Erythroblast (primary cell): ENCODE results near the gene CDKAL1.

Experiments used
- DNase-seq, 2 experiments: peaks; one replicate each; lab custom pipeline; 2025; lab: John Stamatoyannopoulos, UW
- GATA1 ChIP-seq: IDR thresholded peaks from 2 replicates; pipeline ENCODE4 v1.6.1; 2011; ENCODE audit warnings: low read depth, mild to moderate bottlenecking, control low read depth, low read length, moderate library complexity
- POLR2A ChIP-seq: IDR thresholded peaks from 2 replicates; pipeline ENCODE4 v1.6.1; 2011; ENCODE audit warnings: mild to moderate bottlenecking, low read length

Gene CDKAL1

DNA sequence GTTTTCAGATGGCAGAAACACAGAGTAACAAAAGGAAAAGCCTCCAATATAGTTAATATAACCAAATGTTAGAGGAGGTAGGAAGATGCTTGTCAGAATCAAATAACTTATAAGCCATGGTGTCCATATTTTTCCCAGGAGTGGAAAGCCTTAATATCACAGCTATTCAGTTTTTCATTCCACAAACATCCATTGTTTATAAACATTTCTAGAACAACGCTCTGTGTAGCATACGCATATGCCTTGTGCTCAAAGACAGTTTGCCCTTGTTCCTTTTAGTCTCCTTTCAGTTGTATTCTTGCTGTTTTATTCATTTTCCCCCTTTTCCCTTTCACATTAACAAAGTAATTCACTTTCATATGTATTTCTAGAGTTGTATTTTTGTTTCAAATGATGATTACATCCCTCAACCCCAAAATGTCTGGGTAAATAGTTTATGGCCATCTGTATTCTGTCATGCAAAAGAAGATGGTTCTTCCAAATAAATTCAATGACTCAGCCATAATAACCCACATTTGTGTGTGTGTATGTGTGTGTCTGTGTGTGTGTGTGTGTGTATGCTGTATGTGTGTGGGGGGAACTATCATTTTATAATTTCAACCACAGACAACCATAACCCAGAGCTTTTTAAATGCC lies 603.6 kb downstream of the CDKAL1 start:
- no peak for DNase-seq

GRCh38 chr6:21138336-21139069 lies 604.2 kb downstream of the CDKAL1 start:
- TF ChIP-seq GATA1 (no peak), POLR2A (no peak)
- no peak for DNase-seq

More for the DNA sequence above, 603.6 kb downstream of the CDKAL1 start:
- TF ChIP-seq GATA1: no peak
- no peak for TF ChIP-seq POLR2A

DNA sequence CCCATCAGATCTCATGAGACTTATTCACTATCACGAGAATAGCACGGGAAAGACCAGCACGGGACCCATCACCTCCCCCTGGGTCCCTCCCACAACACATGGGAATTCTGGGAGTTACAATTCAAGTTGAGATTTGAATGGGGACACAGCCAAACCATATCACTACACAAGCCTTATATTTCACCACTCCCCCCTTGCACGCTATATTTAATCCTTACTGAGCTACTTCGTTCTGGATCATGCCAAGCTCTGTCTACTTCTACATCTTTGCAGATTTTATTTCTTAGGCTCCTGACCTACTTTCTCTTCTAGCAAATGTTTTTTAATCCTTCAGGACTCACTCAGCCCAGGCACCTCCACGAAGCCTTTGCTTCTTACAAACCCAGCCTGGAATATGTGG lies 606.7 kb downstream of the CDKAL1 start:
- TF ChIP-seq POLR2A: no peak
- no peak for TF ChIP-seq GATA1
- DNase-seq: no peak

DNA sequence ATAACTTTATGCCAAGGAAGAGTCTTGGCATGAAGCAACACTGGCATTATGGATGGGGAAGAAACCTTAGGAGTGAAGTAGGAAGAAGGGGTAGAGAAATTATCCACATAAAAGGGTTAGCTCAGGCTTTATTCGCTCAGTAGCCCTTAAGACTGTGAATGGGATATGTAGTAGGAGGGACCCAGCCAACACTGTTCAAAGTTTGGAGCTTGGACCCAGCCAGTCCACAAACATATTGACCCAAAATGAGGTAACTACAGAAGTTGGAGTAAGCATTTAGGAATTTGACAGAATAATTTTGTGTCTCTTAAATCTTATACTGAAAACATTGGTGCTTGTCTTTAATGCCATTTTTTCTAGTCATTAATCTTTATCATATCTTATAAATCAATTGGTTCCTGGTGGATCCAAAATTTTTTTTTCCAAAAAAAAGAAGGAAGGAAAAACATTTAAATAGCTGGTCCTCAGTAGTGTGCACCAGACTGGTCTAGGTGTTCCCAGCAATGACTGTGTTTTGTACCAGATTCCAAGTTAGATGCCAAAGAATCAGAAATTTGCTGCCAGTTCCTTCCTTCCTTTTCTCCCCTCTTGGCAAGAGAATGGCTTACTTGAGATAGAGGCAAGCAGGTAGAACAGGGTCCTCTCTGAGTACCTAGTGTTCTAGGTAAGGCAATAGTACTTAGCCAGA lies 607.5 kb downstream of the CDKAL1 start:
- TF ChIP-seq GATA1 (no peak), POLR2A (no peak)
- DNase-seq: no peak

- TF ChIP-seq POLR2A: no peak
- no peak for DNase-seq
These were observed 608.5 kb downstream of the CDKAL1 start for GRCh38 chr6:21142741-21143140.

GRCh38 chr6:21143645-21144044 lies 609.4 kb downstream of the CDKAL1 start:
- TF ChIP-seq POLR2A: no peak
- TF ChIP-seq GATA1: no peak
- no peak for DNase-seq

GRCh38 chr6:21144928-21145327 lies 610.7 kb downstream of the CDKAL1 start:
- DNase-seq: no peak
- no peak for TF ChIP-seq GATA1
- no peak for TF ChIP-seq POLR2A

DNA sequence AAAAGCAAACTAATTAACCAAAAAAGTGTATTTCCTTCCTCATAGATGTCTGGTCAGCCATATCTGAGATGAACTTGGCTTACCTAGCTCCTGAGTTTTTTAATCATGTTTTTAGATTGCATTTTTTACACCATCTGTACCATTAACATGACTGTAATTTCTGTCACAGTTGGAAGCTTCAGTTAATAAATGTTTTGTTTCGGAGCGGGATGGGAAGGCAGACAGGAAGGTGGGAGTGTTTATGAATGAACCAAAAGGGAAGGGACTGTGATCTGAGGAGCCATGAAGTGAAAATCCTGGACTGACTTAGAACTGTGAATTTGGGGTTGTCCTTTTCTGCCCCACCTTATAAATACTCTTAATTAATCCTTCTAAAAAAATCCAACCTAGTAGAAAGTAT lies 613.7 kb downstream of the CDKAL1 start:
- TF ChIP-seq POLR2A (no peak), GATA1 (no peak)
- no peak for DNase-seq

DNA sequence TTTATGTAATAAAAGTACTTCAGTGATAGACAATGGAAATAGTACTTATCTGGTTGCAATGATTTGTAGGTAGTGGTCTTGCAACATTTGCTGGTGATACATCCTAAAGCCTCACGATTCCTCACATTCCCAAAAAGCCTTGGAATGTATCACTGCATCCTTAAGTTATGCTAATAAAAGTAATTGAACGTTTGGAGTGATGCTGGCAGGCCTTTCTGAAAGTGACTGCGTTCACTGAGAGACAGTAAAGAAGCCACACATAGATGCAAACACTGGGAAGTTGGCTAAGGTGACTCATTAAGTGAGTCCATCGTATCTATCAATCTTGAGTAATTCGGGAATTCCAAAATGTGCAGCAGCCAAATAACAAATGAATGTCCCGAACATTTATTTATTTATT lies 615.2 kb downstream of the CDKAL1 start:
- DNase-seq: no peak
- no peak for TF ChIP-seq GATA1
- TF ChIP-seq POLR2A: no peak

DNA sequence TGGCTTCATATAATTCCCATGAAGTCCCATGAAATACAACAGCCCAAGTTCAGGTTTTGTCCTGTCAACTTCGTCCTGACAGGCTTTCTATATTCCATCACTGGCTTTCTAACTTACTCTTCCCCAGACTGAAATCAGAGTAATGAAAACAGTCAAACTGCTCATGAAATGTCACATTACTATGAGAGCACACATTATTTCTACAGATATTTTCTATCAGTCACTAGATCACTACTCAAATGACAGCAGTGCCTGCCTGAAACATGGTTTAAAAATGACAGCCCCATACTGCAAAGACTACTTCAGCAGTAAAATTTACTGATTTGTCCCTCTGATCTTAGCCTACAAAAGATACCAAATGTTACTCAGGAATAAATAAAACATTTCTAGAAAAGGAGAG lies 616.4 kb downstream of the CDKAL1 start:
- DNase-seq: no peak
- no peak for TF ChIP-seq GATA1
- no peak for TF ChIP-seq POLR2A

- no peak for DNase-seq
- no peak for TF ChIP-seq POLR2A
- no peak for TF ChIP-seq GATA1
These were observed 616.9 kb downstream of the CDKAL1 start for GRCh38 chr6:21151119-21151518.

DNA sequence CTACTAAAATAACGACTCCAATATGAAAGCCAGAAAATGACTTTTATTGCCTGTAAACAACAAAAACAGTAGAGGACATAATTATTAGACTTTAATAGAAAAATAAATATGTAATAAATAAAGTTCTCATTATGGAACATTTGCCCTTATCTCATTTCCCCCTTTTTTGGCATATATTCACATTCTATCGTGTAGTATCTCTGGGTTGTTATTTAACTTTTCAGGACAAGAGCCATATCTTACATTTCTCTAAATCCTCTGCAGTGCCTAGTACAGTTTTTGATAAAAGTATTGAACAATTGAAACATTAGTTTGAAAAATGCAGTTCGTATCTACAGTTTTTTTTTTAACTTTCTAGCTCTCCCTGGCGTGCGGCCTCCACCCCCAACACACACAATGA lies 617.3 kb downstream of the CDKAL1 start:
- DNase-seq: no peak
- TF ChIP-seq GATA1 (no peak), POLR2A (no peak)

GRCh38 chr6:21157186-21157929 lies 623.1 kb downstream of the CDKAL1 start:
- TF ChIP-seq POLR2A (no peak), GATA1 (no peak)
- no peak for DNase-seq
